ENCODE measurements around the gene RNF167.

Gene RNF167

GRCh38 chr17:4949321-4950074 lies 9.4 kb downstream of the RNF167 start:
- peak; percentile 92 for DNase-seq (ENCODE audit: low spot score)
- TF ChIP-seq, protein P1, sequence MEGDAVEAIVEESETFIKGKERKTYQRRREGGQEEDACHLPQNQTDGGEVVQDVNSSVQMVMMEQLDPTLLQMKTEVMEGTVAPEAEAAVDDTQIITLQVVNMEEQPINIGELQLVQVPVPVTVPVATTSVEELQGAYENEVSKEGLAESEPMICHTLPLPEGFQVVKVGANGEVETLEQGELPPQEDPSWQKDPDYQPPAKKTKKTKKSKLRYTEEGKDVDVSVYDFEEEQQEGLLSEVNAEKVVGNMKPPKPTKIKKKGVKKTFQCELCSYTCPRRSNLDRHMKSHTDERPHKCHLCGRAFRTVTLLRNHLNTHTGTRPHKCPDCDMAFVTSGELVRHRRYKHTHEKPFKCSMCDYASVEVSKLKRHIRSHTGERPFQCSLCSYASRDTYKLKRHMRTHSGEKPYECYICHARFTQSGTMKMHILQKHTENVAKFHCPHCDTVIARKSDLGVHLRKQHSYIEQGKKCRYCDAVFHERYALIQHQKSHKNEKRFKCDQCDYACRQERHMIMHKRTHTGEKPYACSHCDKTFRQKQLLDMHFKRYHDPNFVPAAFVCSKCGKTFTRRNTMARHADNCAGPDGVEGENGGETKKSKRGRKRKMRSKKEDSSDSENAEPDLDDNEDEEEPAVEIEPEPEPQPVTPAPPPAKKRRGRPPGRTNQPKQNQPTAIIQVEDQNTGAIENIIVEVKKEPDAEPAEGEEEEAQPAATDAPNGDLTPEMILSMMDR (IDR thresholded peaks at IDR 0.05; ENCODE audit: poor library complexity, severe bottlenecking) = no peak
- Histone ChIP-seq H3K9me3 (ENCODE audit: severe bottlenecking) (no peaks in the 10 kb centered on the region), H3K4me3 (ENCODE audit: severe bottlenecking) (peak overlapping the region; percentile 88), H3K4me1 (ENCODE audit: insufficient read depth, poor library complexity, severe bottlenecking) (peaks cover 25% of the 10 kb centered on the region), H3K36me3 (ENCODE audit: low read depth) (peaks cover 34% of the 10 kb centered on the region), H3K27me3 (ENCODE audit: insufficient read depth, poor library complexity, severe bottlenecking) (no peaks in the 10 kb centered on the region), H3K27ac (ENCODE audit: poor library complexity, severe bottlenecking) (peak overlapping the region; percentile 99)
- peak; percentile 13 for ATAC-seq (ENCODE audit: low read depth)

DNA sequence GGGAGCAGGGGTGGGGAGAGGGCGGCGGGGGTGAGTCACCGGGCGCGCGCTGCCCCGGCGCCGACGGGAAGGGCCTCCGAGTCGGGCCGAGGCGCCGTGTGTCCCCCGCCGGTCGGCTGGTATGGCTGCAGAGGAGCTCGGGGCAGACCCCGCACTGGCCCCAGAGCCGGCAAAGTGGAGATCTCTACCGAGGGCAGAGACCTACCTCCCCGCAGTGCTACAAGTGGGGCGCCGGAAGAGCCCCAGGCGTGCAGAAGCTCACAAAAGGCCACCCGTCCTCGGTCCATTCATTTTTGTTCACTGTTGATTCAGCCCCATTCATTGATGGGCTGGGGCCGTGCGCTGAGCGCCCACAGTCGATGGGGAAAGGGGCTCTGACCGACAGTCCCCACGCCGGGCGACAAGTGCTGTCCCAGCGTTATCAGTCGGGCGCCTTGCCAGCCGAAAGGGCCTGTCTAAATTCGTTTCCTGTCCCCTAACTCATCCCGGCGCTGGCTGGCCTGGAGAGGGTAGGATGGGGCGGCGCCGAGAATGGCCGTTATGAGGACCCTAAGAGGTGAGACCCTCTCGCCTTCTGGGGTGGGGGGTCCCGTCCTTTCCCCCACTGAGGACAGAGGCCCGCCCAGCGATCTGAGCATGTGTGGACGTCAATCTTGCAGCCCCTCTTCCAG lies 10.1 kb downstream of the RNF167 start:
- H3K36me3 ChIP-seq (ENCODE audit: low read depth) = peaks cover 28% of the 10 kb centered on the region
- H3K27ac ChIP-seq (ENCODE audit: poor library complexity, severe bottlenecking) = peak overlapping the region; percentile 99
- TF ChIP-seq, protein P1 (IDR thresholded peaks at IDR 0.05; ENCODE audit: poor library complexity, severe bottlenecking) = no peak
- no peaks in the 10 kb centered on the region for H3K27me3 ChIP-seq (ENCODE audit: insufficient read depth, poor library complexity, severe bottlenecking)
- peak overlapping the region; percentile 88 for H3K4me3 ChIP-seq (ENCODE audit: severe bottlenecking)
- H3K4me1 ChIP-seq (ENCODE audit: insufficient read depth, poor library complexity, severe bottlenecking) = peaks cover 18% of the 10 kb centered on the region
- no peaks in the 10 kb centered on the region for H3K9me3 ChIP-seq (ENCODE audit: severe bottlenecking)
- no peak for DNase-seq (ENCODE audit: low spot score)
- ATAC-seq (ENCODE audit: low read depth) = peak; percentile 14

GRCh38 chr17:4950746-4951204 lies 10.7 kb downstream of the RNF167 start, which contains the start of gene ENO3:
Gene ENO3 (plus strand): TSS chr17:4951119. CDS start chr17:4951830, 711 bp downstream.
- TF ChIP-seq, protein P1 (IDR thresholded peaks at IDR 0.05; ENCODE audit: poor library complexity, severe bottlenecking) = no peak
- H3K27ac ChIP-seq (ENCODE audit: poor library complexity, severe bottlenecking) = peak within 1 kb of the TSS; percentile 99
- peaks cover 12% of the 10 kb centered on the region for H3K4me1 ChIP-seq (ENCODE audit: insufficient read depth, poor library complexity, severe bottlenecking)
- DNase-seq (ENCODE audit: low spot score) (no peak), ATAC-seq (ENCODE audit: low read depth) (no peak)
- H3K27me3 ChIP-seq (ENCODE audit: insufficient read depth, poor library complexity, severe bottlenecking) = no peaks in the 10 kb centered on the region
- H3K36me3 ChIP-seq (ENCODE audit: low read depth) = peaks cover 23% of the 10 kb centered on the region
- peak within 1 kb of the TSS; percentile 88 for H3K4me3 ChIP-seq (ENCODE audit: severe bottlenecking)
- no peaks in the 10 kb centered on the region for H3K9me3 ChIP-seq (ENCODE audit: severe bottlenecking)

DNA sequence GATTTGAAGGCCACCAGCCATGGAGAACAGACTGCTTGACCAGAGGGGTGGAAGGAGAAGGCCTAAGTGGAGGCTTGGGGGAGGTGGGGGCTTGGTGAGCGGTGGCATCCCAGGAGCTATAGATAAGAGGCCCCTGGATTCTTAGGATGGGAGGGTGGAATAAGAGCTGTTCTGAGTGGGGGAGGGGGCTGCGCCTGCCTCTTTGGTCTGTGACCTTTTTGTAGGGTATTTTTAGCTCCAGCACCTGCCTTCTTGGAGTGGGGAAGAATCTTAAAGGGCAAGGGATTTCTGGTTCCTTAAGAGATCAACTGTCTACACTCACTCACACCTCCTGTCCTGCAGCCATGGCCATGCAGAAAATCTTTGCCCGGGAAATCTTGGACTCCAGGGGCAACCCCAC lies 11.4 kb downstream of the RNF167 start:
- H3K4me3 ChIP-seq (ENCODE audit: severe bottlenecking) = no peak overlapping the region

More for the DNA sequence above, 11.4 kb downstream of the RNF167 start:
- Histone ChIP-seq H3K9me3 (ENCODE audit: severe bottlenecking) (no peaks in the 10 kb centered on the region), H3K27ac (ENCODE audit: poor library complexity, severe bottlenecking) (peak overlapping the region; percentile 99), H3K4me1 (ENCODE audit: insufficient read depth, poor library complexity, severe bottlenecking) (peaks cover 8% of the 10 kb centered on the region), H3K27me3 (ENCODE audit: insufficient read depth, poor library complexity, severe bottlenecking) (no peaks in the 10 kb centered on the region), H3K36me3 (ENCODE audit: low read depth) (peaks cover 15% of the 10 kb centered on the region)
- no peak for DNase-seq (ENCODE audit: low spot score)
- ATAC-seq (ENCODE audit: low read depth) = no peak
- TF ChIP-seq, protein P1 (IDR thresholded peaks at IDR 0.05; ENCODE audit: poor library complexity, severe bottlenecking) = no peak

Data from RWPE2 (cell line).